ENCODE measurements around the gene SLC35D3.

DNA sequence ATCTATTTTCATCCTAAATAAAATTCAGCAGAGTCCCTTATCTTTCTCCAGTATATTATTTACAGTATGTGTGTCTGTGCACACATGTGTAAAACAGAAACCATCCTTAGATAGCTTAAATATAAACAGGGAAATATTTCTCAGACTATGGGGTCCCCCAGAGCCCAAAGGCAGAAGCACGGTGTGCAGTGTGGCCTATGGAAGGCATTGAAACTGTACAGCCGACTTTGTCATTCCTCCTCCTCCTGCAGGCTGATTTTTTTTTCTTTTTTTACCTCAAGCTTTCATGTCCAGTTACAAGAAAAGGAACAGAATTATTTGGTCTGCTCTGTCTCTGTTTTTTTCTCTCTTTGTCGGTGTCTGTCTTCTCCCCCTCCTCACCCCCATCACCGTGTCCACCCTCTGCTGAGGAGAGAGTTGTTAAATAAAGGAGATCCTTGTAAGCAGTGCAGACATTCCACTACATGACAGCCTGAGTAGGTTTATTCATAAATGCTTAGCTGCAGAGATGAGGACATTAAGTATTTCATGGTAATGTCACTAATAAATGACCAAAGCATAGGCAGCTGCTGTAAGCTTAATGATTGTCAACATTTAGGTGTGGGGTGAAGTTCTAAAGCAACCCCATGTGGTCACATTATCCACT, 31.8 kb upstream of the SLC35D3 start:
- TF ChIP-seq, protein P1, sequence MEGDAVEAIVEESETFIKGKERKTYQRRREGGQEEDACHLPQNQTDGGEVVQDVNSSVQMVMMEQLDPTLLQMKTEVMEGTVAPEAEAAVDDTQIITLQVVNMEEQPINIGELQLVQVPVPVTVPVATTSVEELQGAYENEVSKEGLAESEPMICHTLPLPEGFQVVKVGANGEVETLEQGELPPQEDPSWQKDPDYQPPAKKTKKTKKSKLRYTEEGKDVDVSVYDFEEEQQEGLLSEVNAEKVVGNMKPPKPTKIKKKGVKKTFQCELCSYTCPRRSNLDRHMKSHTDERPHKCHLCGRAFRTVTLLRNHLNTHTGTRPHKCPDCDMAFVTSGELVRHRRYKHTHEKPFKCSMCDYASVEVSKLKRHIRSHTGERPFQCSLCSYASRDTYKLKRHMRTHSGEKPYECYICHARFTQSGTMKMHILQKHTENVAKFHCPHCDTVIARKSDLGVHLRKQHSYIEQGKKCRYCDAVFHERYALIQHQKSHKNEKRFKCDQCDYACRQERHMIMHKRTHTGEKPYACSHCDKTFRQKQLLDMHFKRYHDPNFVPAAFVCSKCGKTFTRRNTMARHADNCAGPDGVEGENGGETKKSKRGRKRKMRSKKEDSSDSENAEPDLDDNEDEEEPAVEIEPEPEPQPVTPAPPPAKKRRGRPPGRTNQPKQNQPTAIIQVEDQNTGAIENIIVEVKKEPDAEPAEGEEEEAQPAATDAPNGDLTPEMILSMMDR (IDR thresholded peaks at IDR 0.05; ENCODE audit: insufficient read depth, low read length, poor library complexity, severe bottlenecking): no peak
- TF ChIP-seq EZH2phosphoT487 (conservative IDR thresholded peaks at IDR 0.05; ENCODE audit: low read length): no peak

All from SU-DHL-6 (cell line).